HCEC 1CT (cell line): ENCODE results near the gene NOL7.

Experiments used
- DNase-seq: peaks from one replicate; pipeline ENCODE4 v3.0.0-alpha.2; 2017

The NOL7 gene

GRCh38 chr6:13614926-13615791 lies at the start of gene NOL7:
Gene NOL7, plus strand, starts transcription at chr6:13615335. Its CDS starts 24 bp downstream, at chr6:13615359.
- DNase-seq: peak; percentile 98

GRCh38 chr6:13565921-13566320 lies 49.2 kb upstream of the NOL7 start:
- no peak for DNase-seq

- DNase-seq: no peak
Observed at GRCh38 chr6:13566500-13566899, 48.6 kb upstream of the NOL7 start.

- DNase-seq: no peak
Observed at GRCh38 chr6:13568970-13569369, 46.2 kb upstream of the NOL7 start.

DNA sequence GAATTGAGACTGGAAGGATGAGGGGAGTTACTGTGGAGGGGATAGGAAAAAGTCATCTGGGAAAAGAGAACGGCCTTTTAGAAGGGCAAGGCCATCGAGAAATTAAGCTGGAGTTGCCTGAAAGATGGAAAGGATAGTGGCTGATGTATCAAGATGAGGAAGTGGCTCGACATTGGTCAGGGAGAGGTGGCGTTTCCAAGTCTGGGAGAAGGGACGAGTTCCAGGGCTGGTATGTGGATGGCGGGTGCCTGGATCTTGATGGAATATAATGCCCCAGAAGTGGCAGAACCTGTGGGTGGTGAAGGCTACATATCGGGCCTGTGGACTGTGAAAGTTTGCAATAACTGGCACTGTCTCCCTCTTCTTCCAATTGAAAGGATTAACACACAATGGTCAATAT lies 42.9 kb upstream of the NOL7 start:
- DNase-seq: no peak

DNA sequence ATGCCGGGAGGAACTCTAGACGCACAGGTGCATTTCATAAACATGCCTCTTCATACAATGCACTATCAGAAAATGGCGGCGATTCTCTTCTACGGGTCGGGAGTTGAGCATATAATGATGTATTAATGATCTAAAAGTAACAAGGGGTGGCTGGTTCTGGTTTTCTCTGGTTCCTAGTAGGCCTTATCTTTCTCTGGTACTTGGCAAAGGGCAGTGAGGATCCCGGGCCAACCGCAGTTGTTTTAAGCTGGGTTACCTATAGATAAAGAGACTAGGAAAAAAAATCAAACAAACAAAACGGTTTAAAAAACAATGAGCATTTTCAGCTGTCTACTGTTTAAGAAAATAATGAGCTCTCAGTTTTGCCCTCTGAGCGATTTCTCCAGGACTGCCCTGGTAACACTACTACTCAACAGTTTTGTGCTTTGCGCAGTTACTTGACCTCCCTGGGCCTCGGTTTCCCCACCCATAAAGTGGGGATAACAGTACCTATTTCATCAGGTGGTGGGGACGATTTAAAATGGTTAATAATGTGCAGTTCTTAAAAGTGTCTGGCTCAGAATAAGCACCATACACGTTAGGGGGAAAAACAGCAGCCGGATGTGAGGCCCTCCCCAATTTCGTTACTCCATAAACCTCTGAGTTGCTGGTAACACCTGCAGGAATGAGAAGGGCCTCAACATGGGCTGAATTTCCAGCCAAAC lies 42.0 kb upstream of the NOL7 start:
- DNase-seq: no peak

- peak; percentile 28 for DNase-seq
Observed at GRCh38 chr6:13573669-13574110, 41.4 kb upstream of the NOL7 start.

DNA sequence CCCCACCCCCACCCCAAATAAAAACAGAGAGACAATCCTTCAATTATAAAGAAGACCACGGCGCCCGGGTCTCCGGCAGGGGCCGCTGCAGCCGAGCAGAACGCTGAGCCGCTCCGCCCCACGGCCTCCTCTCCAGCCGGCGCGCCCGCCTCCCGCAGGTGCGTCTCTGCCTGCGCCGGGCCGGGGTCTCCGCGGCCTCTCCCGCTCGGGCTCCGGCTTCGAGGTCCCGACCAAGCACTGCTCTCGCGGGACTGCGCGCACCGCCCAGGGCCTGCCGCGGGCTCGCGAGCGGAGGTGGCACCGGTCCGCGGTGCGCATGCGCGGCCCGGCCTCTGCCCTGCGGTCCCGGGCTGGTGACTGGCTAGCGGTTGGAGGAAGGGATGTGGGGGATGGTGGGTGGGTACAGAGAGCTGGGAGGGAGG lies 41.0 kb upstream of the NOL7 start:
- DNase-seq: peak; percentile 91

DNA sequence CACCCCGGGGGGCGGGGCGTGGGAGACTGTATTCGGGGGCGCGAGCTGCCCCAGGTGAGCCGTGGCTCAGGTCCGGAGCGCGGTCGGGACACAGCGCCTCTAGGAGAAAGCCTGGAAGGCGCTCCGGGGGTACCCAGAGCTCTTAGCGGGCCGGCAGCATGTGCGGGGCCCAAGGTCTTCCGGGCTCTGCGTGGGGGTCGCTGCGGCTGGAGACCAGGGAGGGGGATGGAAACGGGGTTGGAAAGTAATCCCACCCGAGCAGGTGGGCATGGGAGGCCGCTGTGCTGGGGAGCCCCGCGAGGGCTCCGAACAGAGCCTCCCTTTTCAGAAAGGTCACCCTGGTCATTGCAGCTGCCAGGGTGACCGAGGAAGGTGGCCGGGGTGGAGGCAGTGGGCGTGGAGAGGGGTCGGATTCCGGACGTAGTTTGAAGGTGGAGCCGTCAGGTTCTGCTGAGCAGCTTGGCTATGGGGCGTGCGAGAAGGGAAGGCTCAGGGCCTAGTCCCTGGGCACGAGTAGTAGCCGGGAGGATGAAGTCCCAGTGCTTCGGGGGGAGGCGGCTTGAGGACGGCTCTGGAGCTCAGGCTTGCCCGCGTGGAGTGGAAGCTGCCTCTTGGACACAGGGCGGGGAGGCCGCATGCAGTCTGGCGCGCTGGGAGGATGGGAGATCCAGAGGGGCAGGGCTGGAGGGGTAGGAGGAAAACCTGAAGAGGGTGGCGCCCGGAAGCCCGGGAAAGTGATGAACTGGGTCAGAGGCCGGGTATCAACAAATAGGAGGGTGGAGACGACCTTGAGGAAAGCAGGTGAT lies 40.4 kb upstream of the NOL7 start, which contains the start of gene SIRT5:
TSS of gene SIRT5 (plus strand) at position 31 of the 806 bp plus-strand sequence. CDS start 9,510 bp downstream, outside the sequence.
- DNase-seq: peak; percentile 80

GRCh38 chr6:13575377-13575775 lies 39.8 kb upstream of the NOL7 start:
- no peak for DNase-seq

DNA sequence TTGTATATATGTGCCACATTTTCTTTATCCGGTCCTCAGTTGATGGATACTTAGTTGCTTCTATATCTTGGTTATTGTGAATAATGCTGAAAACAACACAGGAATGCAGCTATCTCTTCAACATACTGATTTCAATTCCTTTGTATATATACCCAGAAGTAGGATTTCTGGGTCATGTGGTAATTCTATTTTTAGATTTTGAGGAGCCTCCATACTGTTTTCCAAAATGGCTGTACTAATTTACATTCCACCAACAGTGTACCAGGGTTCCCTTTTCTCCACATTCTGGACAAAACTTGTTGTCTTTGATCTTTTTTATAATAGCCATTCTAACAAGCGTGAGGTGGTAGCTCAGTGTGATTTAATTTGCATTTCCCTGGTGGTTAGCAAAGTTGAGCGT lies 39.1 kb upstream of the NOL7 start:
- no peak for DNase-seq

GRCh38 chr6:13577926-13578325 lies 37.2 kb upstream of the NOL7 start:
- no peak for DNase-seq

- no peak for DNase-seq
Observed at GRCh38 chr6:13579911-13580310, 35.2 kb upstream of the NOL7 start.

GRCh38 chr6:13581700-13582229 lies 33.4 kb upstream of the NOL7 start:
- no peak for DNase-seq

DNA sequence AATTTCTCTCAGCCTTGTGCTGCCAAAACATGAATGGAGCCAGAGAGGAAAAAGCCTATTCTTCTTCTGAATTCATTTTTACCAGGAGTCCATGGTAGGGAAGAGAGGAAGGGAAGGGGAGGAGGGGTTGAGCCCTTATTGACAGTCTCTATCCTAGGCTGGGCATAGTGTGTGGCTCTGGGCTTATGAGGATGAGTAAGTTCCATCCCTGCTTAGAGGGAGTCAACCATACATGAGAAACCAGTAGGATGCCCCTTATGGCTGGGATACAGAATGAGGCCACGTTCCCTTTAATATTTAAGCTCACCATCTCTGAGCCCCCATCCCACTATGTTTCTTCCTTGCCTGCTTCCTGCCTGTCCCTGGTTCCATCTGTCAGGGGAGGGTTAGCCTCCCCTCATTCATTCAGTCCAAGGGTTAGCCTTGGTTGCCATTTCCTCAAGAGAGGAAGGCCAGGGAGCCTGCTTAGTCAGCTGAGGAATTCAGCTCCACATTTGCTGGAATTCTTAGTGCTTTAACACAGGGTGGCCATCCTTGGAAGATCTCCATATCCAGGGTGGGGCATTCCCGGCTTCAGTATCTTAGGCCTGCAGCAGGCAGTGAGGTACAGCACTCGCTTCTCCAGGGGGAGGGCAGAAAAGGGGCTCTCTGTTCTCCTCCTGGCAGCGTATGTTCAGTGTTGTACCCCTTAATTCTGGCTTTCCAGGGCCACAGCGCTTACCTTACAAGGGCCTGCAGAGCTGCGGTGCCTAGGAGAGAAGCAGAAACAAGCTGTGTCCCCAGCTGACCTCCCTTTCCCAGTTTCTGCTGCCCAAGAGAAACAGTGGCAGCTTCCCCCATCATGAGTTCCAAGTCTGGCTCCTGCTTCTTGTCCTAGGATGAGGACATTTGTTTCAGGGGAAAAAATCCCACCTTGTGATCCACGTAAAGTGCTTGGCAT lies 28.3 kb upstream of the NOL7 start:
- no peak for DNase-seq

DNA sequence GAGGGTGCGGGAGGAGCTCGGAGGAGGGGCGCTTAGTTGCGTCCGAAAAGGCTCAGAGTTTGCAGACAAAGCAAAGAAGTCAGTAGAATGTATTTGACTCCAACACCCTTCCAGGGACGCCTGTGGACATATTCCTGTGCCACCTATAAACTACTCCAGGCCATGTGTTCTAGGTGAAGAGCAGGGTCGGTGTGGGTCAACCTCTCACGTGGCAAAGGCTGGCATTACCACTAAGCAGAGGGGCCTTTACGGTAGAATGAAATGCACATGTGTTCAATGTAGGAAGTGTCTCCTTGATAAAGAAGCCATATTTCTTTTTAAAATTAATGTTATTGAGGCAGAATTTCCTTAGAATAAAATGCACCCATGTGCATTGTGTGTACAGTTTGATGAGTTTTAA lies 25.3 kb upstream of the NOL7 start:
- no peak for DNase-seq

GRCh38 chr6:13590574-13591153 lies 24.5 kb upstream of the NOL7 start:
- DNase-seq: no peak

- DNase-seq: no peak
Observed at GRCh38 chr6:13591205-13591921, 23.8 kb upstream of the NOL7 start.

- DNase-seq: no peak
Observed at GRCh38 chr6:13593103-13593502, 22.0 kb upstream of the NOL7 start.

GRCh38 chr6:13593720-13594119 lies 21.4 kb upstream of the NOL7 start:
- DNase-seq: no peak

DNA sequence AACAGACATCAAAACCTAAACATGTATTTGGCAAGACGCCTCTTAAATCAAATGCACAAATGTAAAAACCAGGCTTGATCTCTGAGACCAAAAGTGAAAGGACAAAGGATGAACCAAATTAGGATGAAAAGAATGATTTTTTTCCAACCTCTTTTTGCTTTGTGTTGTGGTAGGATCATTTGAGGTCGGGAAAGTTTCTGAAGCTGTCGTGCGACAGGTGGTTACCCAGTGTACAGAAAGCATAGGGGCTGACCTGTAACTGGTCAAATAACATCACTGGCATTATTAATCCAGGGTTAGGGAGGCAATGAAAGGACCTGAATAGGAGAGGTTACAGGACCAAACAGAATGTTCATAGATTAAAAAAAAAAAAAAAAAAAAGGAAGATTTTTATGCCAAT lies 18.1 kb upstream of the NOL7 start:
- no peak for DNase-seq
